ENCODE measurements around the gene HEXA. TPM values are rescaled to one million over a fixed set of nuclear protein-coding genes. Genes with fewer than 3 reads are reported as not detected.

The HEXA gene
- total RNA-seq, 4 donors from 2014 or later: 29.4 to 51.5 (median 40.0) TPM

- in situ Hi-C loops (cut with MboI; ENCODE audit: low sequenced_read_pairs in 4 of 4): no loop called here
- peaks cover 6 to 9% of the 10 kb centered on the region in 2 donors for H3K4me1 ChIP-seq
These were observed 55.7 kb downstream of the HEXA start, which contains the start of gene CELF6 for GRCh38 chr15:72319985-72320671. CELF6 (minus strand) TSS chr15:72320157; CDS start chr15:72319874, 283 bp downstream.

GRCh38 chr15:72319360-72319984 lies 56.3 kb downstream of the HEXA start:
- ATAC-seq (peak; percentile 58 to 77), DNase-seq (peak; percentile 20 to 30)
- Histone ChIP-seq H3K36me3 (no peaks in the 10 kb centered on the region), H3K27ac (no peak overlapping the region), H3K9me3 (no peaks in the 10 kb centered on the region), H3K27me3 (no peaks in the 10 kb centered on the region), H3K4me3 (peak overlapping the region; percentile 47 to 57 (median 52)), H3K4me1 (peaks cover 6 to 9% of the 10 kb centered on the region in 2 donors)
- intact Hi-C loops (cut with DNase I; ENCODE audit: low total_unique reads): no loop called here
- no peak for TF ChIP-seq POLR2A (IDR thresholded peaks at IDR 0.05)
- TF ChIP-seq, protein P1, sequence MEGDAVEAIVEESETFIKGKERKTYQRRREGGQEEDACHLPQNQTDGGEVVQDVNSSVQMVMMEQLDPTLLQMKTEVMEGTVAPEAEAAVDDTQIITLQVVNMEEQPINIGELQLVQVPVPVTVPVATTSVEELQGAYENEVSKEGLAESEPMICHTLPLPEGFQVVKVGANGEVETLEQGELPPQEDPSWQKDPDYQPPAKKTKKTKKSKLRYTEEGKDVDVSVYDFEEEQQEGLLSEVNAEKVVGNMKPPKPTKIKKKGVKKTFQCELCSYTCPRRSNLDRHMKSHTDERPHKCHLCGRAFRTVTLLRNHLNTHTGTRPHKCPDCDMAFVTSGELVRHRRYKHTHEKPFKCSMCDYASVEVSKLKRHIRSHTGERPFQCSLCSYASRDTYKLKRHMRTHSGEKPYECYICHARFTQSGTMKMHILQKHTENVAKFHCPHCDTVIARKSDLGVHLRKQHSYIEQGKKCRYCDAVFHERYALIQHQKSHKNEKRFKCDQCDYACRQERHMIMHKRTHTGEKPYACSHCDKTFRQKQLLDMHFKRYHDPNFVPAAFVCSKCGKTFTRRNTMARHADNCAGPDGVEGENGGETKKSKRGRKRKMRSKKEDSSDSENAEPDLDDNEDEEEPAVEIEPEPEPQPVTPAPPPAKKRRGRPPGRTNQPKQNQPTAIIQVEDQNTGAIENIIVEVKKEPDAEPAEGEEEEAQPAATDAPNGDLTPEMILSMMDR (IDR thresholded peaks at IDR 0.05 in 4 of 5, conservative IDR thresholded peaks at IDR 0.05 in 1 of 5): no peak
- in situ Hi-C loops (cut with MboI; ENCODE audit: low sequenced_read_pairs in 4 of 4): no loop called here

More at GRCh38 chr15:72319985-72320671, 55.7 kb downstream of the HEXA start, which contains the start of gene CELF6:
- ATAC-seq: peak; percentile 47 to 57
- Histone ChIP-seq H3K36me3 (no peaks in the 10 kb centered on the region), H3K27ac (no peak within 1 kb of the TSS), H3K4me3 (peak within 1 kb of the TSS; percentile 47 to 57 (median 52)), H3K27me3 (no peaks in the 10 kb centered on the region), H3K9me3 (no peaks in the 10 kb centered on the region)
- TF ChIP-seq, protein P1 (IDR thresholded peaks at IDR 0.05 in 4 of 5, conservative IDR thresholded peaks at IDR 0.05 in 1 of 5): no peak
- TF ChIP-seq POLR2A (IDR thresholded peaks at IDR 0.05): no peak
- DNase-seq: peak; percentile 31 to 49
- intact Hi-C loops (cut with DNase I; ENCODE audit: low total_unique reads): no loop called here

- ATAC-seq: no peak
- peaks cover 6 to 9% of the 10 kb centered on the region in 2 donors for H3K4me1 ChIP-seq
- no peak overlapping the region for H3K27ac ChIP-seq
- in situ Hi-C loops (cut with MboI; ENCODE audit: low sequenced_read_pairs in 4 of 4): no loop called here
- no peak for DNase-seq
- TF ChIP-seq, protein P1 (IDR thresholded peaks at IDR 0.05 in 4 of 5, conservative IDR thresholded peaks at IDR 0.05 in 1 of 5): no peak
- no peak for TF ChIP-seq POLR2A (IDR thresholded peaks at IDR 0.05)
- intact Hi-C loops (cut with DNase I; ENCODE audit: low total_unique reads): no loop called here
- no peaks in the 10 kb centered on the region for H3K36me3 ChIP-seq
- H3K4me3 ChIP-seq: no peak overlapping the region
- no peaks in the 10 kb centered on the region for H3K27me3 ChIP-seq
- H3K9me3 ChIP-seq: no peaks in the 10 kb centered on the region
These were observed 57.3 kb downstream of the HEXA start for GRCh38 chr15:72318408-72318942.

- DNase-seq: no peak
- Histone ChIP-seq H3K9me3 (no peaks in the 10 kb centered on the region), H3K4me3 (no peak overlapping the region), H3K27me3 (no peaks in the 10 kb centered on the region), H3K27ac (no peak overlapping the region), H3K4me1 (peaks cover 6 to 9% of the 10 kb centered on the region in 2 donors), H3K36me3 (no peaks in the 10 kb centered on the region)
- in situ Hi-C loops (cut with MboI; ENCODE audit: low sequenced_read_pairs in 4 of 4): no loop called here
- no peak for ATAC-seq
- no peak for TF ChIP-seq POLR2A (IDR thresholded peaks at IDR 0.05)
- TF ChIP-seq, protein P1 (IDR thresholded peaks at IDR 0.05 in 4 of 5, conservative IDR thresholded peaks at IDR 0.05 in 1 of 5): no peak
- intact Hi-C loops (cut with DNase I; ENCODE audit: low total_unique reads): no loop called here
These were observed 60.0 kb downstream of the HEXA start for GRCh38 chr15:72315706-72316370.
